Retina (tissue), 1 donor: ENCODE results near the gene PANX3.
A peak's percentile ranks its signal among the peaks of the same experiment; 100 is the strongest.

Experiments
- DNase-seq: peaks from one replicate; pipeline ENCODE4 v3.0.0-alpha.2; 2016

PANX3 gene

DNA sequence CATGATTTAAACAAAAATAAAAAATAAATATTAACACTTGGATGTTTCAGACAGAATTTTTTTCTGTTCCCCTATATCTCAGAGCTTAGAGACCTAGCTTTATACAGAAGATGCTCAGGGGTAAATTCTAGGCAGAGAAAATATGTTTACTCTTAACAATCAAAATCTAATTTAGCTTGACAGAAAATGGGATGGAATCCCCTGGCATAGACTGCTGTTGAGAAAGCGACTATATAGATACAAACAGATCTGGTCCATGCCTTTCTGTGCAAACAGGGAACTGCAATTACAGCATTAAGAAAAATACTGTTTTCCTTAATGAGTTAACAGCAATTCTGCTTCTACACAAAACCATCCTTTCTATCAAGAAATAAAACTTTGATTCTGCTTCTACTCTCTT is 47.8 kb downstream of the PANX3 start:
- DNase-seq: no peak

DNA sequence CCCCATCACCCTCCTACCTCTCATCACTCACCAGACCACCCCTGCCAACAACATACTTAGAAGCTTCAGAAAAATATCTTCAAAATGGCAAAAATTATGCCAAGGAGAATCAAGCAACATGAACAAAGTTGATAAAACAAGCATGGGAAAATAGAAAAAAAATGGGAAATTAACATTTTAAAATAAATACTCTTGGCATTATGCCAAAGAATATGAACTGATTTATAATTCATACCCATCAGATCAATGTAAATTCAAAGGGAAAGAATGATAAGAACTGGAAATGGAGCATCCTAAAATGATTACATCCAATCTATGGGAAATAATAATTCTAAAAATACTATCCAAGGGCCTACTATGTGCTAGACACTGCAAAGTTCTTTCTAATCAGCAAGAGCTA is 50.3 kb downstream of the PANX3 start:
- no peak for DNase-seq

DNA sequence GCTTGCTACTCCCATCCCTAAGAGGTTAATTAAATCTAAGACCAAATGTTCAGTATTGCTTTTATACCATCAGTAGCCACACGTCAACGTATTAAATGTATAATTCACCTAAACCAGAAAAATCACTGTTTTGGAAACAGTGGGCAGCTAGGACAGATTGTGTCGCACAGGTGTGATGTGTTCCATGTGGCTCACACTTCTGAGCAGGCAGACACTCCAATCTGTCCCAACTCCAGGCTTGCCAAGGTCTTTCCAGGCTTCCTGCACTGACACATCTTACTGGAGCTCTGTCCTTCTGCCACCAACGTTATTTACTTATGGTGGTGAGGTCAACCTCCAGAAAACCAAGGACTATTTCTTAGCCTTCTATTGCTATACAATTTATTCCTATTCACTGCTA is 50.9 kb downstream of the PANX3 start:
- DNase-seq: no peak

DNA sequence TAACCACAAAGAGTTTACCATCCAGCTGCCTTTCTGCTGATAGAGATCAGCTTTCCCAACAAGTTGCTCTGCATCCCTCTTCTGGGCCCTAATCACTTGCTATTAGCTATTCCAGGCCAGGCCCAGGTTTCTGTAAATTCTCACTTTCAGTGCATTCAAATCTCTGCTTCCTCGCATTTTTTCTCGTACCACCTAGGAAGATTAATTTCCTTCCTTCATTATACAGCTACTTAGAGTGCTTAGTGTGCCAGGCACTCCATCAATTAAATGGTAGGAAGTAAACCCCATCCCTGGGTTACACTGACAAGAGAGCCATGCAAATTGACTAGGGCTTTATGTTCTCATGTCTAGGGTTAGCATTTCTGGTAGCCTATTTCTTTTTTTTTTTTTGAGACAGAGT is 52.6 kb downstream of the PANX3 start:
- DNase-seq: no peak

DNA sequence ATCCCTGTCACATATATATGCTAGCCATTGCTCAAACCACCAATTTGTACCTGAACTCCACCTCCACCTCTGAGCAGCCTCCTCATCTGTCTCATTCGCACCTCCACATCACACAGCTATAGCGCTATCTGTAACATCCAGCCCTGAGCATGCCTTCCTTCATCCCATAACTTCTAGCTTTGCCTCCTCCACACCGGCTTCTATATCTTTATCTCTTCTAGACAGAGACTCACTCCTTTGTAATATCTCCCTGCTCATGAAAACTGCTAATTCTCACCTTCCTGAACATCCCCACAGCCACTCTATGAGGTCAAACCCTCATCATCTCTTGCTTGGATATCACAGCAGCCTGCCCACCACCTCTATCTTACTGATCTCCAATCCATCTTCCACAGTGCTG is 56.4 kb downstream of the PANX3 start:
- DNase-seq: no peak

DNA sequence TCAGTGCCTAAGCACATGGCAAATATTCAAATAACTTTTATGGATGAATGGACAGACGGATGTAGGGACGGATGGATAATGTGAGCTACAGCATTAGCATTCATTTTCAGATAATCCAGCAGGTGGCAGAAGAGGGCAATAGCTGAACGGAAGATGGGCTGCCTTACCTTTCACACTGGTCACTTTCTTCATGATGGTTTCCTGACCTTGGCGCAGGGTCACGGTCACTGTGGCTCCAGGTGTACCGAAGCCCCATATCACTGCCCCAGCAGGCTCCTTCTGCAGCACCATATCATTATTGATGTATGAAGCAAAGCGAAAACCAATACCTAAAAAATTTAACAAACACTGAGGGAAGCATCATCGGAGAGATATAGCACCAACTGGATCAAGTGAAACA is 58.0 kb downstream of the PANX3 start:
- DNase-seq: peak; percentile 54
